ENCODE data around the gene OSBP2.

- TF ChIP-seq REST (IDR thresholded peaks at IDR 0.05; ENCODE audit: low read depth) (no peak), EP300 (IDR thresholded peaks at IDR 0.05; ENCODE audit: borderline replicate concordance) (no peak), TCF12 (IDR thresholded peaks at IDR 0.05; ENCODE audit: low read depth) (no peak), NFIC (IDR thresholded peaks at IDR 0.05) (no peak), TAF1 (IDR thresholded peaks at IDR 0.05; ENCODE audit: low read depth) (no peak), TEAD4 (IDR thresholded peaks at IDR 0.05) (no peak), EGR1 (IDR thresholded peaks at IDR 0.05) (no peak), ZBTB7A (IDR thresholded peaks at IDR 0.05; ENCODE audit: low read depth) (no peak), YY1 (IDR thresholded peaks at IDR 0.05; ENCODE audit: low read depth) (no peak), USF1 (IDR thresholded peaks at IDR 0.05) (no peak), RAD21 (IDR thresholded peaks at IDR 0.05; ENCODE audit: low read depth) (no peak), CREB1 (IDR thresholded peaks at IDR 0.05; ENCODE audit: low read depth) (no peak), FOXM1 (IDR thresholded peaks at IDR 0.05; ENCODE audit: borderline replicate concordance, low read depth) (no peak), MAX (IDR thresholded peaks at IDR 0.05) (no peak)
Observed at GRCh38 chr22:30804626-30805025, 110.0 kb downstream of the OSBP2 start.

All from Ishikawa (cell line).